NCI-H2171 (cell line): ENCODE results near the gene PPIP5K1.

Source experiments
- DNase-seq: peaks from one replicate; lab custom pipeline; 2025; lab: John Stamatoyannopoulos, UW

PPIP5K1 gene

GRCh38 chr15:43517354-43518196 lies 72.4 kb downstream of the PPIP5K1 start, which contains the start of gene MAP1A:
Gene MAP1A, plus strand, starts transcription at chr15:43517608. Its CDS starts 3,866 bp downstream, at chr15:43521474.
- peak; percentile 75 for DNase-seq

- DNase-seq = peak; percentile 43
Observed at GRCh38 chr15:43516801-43517353, 73.1 kb downstream of the PPIP5K1 start.

DNA sequence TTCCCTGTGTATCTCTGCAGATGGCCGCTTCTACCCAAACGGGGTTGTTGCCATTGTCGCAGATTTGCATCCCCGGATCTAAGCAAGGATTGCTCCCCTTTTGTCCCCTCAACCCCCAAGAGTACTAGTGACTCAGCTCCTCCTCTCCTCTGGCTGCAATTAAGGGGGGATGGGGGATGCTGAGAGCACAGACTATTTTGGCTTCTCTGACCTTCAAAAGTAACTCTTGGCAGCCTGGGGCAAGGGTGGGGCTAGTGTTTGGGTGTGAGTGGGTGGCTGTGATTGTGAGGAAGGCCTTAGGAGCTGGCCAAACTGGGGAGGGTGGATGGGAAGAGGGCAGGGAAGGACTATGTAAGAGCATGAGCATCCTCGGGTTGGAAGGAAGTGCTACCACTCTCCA lies 73.8 kb downstream of the PPIP5K1 start:
- DNase-seq = no peak

DNA sequence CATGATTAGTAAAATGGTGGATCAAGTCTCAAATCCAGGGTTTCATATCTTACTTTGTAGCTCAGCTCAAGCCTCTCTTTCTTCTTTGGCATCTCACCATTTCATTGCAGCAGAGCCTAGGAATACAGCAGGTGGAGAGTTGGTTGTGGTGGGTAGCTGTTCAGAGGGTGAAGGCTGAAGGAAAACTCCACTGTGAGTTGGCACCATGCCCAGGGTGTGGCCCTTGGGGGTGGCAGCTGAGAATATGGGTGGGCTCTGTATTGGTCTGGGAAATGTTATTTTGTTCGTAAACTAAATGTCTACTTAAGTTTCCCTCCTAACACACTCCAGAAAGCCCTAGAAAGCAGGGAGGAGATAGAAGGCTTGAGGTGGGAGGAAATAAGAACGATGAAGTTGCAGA lies 74.3 kb downstream of the PPIP5K1 start:
- no peak for DNase-seq

GRCh38 chr15:43514241-43515057 lies 75.6 kb downstream of the PPIP5K1 start:
- peak; percentile 34 for DNase-seq

DNA sequence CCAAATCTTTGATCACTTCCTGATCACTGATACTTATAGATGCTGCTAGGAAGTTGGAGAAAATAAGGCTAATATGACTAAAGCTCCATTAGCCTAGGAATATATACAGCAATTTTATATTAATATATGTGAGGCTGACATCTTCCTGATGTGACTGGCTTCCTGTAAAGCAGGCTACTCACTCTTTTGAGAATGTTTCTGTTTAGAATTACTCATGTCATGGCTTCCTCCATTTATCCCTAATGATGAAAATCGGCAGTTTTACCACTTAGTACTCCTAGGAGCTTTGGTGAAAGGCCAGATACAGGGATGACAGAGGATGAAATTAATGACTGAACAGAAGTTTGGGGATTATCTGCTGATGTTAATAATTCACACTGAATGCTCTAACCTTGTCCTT lies 76.5 kb downstream of the PPIP5K1 start:
- no peak for DNase-seq

GRCh38 chr15:43511012-43511885 lies 78.8 kb downstream of the PPIP5K1 start:
- DNase-seq = peak; percentile 9

DNA sequence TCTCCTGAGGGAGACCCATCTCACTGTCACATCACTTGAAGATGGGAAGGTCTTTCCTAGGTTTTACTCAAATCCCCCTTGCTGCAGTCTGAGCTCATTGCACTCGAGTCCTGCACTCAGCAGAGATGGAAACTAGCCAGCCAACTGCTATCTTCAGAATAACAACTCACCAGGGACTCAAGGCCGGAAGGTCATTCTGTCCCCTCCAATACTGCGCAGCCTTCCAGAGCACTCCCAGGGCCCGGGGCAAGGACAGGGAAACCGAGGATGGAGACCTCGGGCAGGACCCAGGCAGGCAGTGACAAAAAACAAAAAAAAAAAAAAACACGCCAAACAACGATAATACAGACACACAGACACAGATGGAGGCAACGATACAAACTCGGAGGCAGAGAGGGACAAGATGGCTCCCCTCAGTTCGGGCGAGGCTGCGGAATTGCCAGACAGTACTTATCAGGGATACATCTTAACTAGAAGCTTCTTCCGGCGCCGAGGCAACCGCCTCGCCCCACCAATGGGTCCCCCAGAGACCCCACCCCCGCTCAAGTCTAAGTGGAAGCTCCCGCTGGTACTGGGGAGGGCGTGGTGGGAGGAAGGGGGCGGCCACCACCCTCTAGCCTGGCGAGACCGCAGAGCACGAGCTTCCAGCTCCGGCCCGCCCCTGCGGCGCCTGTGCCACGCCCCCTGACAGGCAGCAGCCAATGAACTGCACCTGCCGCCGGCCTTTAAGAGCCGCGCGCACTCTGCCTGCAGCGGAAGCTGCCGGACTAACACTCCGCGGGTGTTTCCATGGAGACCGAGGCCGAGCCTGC lies 79.6 kb downstream of the PPIP5K1 start:
- peak; percentile 99 for DNase-seq

GRCh38 chr15:43509660-43510199 lies 80.3 kb downstream of the PPIP5K1 start:
- DNase-seq = no peak

DNA sequence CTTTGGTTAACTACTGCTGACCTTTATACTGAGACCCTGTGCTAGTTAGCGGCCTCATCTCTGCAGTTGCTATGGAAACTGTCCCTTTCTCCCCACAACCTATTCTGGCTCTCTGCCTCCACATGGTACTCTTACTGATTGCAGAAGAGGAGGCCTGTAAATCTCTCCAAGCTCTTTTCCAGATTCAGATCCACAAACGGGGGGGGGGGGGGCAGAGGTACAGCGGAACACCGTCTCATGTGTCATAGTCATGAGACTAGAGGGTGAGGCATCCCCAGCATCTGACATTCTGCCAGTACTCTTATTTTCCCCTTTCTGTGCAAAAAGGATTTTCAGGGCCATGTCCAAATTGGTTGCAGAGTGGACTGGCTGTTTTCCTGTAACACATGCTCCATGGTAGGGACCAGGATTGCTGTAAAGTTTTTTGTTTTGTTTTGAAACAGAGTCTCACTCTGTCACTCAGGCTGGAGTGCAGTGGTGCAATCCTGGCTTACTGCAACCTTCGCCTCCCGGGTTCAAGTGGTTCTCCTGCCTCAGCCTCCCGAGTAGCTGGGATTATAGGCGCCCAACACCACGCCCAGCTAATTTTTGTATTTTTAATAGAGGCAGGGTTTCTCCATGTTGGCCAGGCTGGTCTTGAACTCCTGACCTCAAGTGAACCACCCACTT lies 80.9 kb downstream of the PPIP5K1 start:
- no peak for DNase-seq

- DNase-seq = no peak
Observed at GRCh38 chr15:43508421-43508820, 81.6 kb downstream of the PPIP5K1 start.

DNA sequence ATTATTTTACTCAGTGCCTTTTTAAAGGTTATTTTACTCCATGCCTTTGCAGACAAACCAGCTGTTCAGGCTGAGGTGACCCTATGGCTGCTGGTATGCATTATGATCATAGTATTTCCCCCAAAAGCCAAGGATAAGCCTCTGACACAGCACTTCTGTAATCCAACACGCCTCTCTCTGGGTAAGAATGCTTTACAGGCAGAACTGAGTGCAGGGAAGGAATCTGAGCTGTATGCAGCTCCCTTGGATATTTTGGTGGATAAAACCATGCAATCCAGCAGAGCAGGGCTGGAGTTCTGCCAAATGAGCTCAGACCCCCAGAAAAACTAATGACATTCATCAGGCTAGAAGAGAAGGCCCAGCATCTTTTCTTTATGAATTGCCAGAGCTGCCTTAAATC lies 84.3 kb downstream of the PPIP5K1 start:
- DNase-seq = no peak

DNA sequence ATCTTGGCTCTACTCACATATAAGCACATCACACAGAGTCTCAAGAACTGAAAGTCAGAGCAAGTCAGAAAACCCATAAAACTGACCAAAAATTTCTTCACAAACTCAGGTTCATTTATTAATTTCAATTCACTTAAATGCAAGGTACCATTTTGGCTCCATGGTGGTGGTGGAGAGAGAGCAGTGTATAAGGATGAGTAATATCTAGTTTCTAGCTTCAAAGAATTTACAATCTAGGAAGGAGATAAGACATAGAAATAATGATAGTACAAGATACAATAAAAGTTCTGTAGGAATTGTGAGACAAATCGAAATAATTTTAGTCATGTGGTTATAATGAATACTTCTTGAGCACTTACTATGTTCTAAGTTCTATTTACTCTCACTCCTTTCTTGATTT lies 90.4 kb downstream of the PPIP5K1 start:
- DNase-seq = no peak

DNA sequence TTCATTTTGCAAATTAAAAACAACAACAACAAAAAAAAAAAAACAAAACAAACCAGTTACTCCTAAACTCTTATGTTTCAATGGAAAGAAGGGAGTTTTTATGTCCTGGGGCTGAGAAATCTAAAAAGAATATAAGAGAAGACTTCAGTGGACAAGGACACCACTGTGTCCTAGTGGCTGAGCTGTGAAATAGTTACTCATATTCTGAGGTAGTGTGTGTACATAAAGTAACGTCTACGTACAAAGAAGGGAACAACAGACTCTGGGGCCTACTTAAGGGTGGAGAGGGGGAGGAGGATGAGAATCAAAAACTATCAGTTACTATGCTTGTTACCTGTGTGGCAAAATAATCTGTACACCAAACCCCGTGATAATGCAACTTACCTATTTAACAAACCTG lies 91.0 kb downstream of the PPIP5K1 start:
- no peak for DNase-seq

GRCh38 chr15:43493703-43494472 lies 96.1 kb downstream of the PPIP5K1 start:
- DNase-seq = no peak

GRCh38 chr15:43492673-43493601 lies 97.1 kb downstream of the PPIP5K1 start, which contains the start of gene TP53BP1:
Gene TP53BP1, minus strand, starts transcription at chr15:43493156. Its CDS starts 113 bp downstream, at chr15:43493043.
- peak; percentile 92 for DNase-seq

- DNase-seq = no peak
Observed at GRCh38 chr15:43492266-43492665, 97.7 kb downstream of the PPIP5K1 start.

- no peak for DNase-seq
Observed at GRCh38 chr15:43489191-43489590, 100.8 kb downstream of the PPIP5K1 start.
